IPS-11a (cell line): ENCODE data around the gene YY1.
A peak's percentile ranks its signal among the peaks of the same experiment; 100 is the strongest.
"Not testable (repeated sequence)": the region's sequence is repeated elsewhere in the genome, so short reads cannot be mapped to it uniquely, and the experiment has no call there.

ENCODE experiments used
- H3K4me3 ChIP-seq: one replicate; pipeline ENCODE4 v1.5.1; 2013; ENCODE audit warnings: low read depth, low read length, control low read depth

The YY1 gene

DNA sequence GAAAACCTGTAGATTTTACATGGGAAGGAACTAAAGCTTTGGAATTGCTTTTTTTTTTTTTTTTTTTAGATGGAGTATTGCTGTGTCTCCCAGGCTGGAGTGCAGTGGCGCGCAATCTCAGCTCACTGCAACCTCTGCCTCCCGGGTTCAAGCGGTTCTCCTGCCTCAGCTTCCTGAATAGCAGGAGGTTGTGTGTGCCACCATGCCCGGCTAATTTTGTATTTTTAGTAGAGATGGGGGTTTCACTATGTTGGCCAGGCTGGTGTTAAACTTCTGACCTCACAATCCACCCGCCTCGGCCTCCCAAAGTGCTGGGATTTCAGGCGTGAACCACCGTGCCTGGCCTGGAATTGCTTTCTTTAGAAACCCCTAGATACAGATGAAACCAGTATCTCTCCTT, 44.5 kb downstream of the YY1 start:
- not testable (repeated sequence) for H3K4me3 ChIP-seq

DNA sequence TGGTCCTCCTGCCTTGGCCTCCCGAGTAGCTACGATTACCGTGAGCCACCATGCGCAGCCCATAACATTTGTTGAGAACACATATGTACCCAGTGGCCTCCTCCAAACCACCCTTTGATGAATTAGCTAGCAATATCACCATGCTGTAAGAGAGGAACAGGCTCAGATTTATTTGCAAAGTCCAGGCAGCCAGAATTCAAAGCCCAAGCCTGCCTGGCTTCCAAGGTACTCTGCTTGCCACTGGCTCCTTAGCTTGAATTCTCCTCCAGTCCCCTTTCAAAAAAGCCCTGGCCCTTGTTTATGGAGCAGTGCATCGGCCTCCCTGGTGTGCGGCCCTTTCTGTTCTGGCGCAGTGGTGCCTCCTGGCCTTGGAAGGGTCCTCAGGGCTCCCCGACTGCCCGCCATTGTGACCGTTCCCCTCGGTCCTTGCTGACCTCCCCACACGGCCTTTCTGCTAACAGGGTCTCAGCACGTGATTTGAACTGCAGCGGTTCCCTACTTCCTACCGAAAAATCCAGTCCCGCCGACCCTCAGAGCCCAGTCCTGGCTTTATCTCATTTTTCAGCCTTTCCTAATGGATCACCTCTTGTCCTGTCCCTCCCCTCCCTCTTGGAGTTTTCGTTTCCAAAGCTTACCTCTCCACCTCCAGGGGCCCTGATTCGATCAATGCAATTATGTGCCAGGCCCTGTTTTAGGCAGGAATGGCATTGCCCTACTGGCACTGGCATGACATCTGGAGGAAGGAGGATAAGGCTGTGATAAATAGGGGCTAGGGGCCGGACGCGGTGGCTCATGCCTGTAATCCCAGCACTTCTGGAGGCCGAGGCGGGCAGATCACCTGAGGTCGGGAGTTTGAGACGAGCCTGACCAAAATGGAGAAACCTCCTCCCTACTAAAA, 45.3 kb downstream of the YY1 start:
- H3K4me3 ChIP-seq = no peak overlapping the region

DNA sequence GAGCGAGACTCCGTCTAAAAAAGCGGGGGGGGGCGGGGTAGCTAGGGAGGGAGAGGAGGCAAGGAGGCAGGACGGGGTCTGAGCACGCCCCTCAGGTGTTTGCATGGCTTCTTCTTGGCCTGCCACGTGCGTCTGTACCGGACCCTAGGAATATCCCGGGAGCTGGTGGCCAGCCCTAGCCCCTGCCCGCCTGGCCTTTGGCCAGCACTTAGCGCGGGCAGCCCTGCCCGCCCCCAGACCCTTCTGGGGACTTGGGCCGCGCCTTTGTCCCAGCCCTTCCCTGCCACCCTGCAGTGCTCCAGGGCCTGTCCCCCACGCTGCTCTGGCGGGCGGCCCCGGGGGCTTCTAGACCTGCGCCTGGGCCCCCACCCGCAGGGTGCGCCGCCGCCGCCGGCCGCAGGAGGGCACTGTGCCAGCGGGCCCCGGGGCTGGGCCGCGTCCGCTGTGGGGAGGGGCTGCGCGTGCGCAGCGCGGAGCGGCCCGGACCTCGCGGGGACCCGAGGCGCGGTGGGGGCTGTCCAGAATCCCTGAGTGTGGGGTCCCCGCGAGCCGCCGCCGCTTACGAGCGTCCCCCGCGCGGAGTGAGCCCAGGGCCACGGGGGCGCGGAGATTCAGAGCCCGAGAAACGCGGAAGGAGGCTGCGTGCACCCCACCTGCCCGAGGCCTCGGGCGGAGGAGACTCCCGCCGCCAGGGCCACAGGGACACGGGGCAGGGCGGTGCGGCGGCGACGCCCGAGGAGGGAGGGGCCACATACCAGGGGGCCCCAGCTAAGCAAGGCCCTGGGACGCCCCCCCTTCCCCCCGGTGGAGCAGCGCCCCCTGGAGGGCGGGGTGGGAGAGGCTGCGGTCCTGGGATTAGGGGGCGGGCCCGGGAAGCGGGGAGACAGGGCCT, 46.3 kb downstream of the YY1 start:
- H3K4me3 ChIP-seq = peak overlapping the region; percentile 53

DNA sequence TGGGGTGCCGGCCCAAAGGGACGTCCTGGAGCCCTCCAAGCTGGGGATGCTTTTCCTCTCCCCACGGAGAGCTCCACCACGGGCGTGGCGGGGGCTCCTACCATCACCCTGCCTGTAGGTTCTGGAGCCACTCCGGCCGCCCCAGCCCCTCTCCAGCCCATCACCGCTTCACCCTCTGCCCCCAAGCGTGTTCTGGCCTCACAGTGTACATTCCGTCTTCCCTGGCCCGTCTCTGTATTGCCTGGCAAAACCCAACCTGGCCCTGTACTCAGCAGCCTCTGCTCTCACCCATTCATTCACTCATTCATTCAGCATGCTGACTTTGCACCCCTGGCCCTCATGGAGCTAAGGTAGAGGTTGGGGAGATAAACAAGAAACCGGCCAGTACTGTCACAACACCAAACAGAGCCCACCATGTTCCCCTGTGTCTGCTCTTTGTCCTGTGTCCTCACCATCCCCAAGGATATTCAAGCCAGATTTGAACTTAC, 47.0 kb downstream of the YY1 start:
- H3K4me3 ChIP-seq = no peak overlapping the region

DNA sequence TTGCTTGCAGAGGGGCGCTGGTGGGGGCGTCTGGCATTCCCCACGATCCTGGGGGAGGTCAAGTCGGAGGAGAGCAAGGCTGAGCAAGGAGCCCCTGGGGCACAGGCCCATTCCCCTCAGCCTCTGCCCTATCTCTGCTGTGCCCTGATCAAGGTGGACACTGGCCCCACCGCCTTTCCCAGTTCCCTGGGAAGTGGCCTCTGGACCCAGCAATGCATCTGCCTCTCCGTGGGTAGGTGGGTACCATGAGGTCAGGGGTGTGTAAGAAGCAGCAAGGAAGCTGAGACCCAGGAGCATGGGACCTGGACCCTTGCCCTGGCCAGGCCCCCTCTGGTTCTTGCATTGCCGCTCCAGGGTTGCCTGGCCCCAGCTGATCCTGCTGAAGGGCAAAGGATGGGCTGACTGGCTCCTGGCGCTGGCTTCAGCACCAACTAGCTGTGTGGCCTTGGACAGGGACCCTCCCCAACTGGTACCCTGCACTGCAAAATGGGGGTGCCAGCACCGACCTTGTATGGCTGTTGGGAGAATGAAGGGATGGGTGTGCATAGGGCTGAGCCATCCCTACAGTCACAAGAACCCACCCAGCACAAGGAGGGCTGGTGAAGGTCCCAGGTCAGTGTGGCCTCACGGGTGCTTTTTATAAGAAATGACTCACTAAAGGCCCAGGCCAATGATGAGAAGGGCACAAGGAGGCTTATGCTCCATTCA, 47.7 kb downstream of the YY1 start:
- no peak overlapping the region for H3K4me3 ChIP-seq

DNA sequence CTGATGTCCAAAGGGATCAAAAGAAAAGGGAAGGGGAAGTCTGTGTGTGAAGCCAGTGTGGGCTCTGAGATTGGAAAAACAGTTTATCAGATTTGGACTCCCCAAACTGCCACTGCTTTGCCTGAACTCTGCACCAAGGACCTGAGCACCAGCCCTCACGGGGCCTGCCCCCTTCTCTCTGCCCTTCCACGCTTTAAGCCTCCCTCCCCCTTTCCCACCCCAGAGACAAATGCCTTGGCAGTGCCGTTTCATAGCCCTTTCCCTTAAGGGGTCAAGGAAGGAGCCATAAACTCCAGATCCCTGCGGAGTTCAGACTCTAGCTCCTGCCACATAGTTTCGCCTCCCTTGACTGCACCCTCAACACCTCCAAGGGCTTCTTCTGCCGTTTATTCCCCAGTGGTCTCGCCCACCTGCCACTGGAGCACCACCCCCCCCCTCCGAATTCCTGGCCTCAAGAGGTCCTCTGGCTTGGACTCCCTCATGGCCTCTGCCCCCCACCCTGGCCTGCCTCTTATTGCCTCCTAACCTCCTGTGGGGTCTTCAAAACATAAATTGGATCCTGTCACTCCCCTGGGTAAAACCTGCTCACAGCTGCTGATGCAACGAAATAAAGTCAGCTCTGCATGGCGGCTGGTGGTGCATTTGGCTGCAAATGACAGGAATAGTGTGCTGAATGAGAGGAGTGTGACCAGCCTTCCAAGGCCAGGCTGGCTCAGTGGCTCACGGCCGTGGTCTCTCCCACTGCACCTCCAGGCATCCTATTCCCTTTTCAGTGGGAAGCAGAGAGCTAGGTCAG, 48.5 kb downstream of the YY1 start:
- no peak overlapping the region for H3K4me3 ChIP-seq

DNA sequence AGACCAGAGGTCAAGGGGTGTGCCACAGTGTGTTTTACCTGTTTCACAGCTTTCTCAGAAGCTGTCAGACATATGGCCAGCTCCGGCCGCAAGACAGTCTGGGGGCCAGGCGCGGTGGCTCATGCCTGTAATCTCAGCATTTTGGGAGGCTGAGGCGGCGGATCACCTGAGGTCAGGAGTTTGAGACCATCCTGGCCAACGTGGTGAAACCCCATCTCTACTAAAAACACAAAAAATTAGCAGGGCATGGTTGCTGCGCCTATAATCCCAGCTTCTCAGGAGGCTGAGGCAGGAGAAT, 49.0 kb downstream of the YY1 start:
- not testable (repeated sequence) for H3K4me3 ChIP-seq

DNA sequence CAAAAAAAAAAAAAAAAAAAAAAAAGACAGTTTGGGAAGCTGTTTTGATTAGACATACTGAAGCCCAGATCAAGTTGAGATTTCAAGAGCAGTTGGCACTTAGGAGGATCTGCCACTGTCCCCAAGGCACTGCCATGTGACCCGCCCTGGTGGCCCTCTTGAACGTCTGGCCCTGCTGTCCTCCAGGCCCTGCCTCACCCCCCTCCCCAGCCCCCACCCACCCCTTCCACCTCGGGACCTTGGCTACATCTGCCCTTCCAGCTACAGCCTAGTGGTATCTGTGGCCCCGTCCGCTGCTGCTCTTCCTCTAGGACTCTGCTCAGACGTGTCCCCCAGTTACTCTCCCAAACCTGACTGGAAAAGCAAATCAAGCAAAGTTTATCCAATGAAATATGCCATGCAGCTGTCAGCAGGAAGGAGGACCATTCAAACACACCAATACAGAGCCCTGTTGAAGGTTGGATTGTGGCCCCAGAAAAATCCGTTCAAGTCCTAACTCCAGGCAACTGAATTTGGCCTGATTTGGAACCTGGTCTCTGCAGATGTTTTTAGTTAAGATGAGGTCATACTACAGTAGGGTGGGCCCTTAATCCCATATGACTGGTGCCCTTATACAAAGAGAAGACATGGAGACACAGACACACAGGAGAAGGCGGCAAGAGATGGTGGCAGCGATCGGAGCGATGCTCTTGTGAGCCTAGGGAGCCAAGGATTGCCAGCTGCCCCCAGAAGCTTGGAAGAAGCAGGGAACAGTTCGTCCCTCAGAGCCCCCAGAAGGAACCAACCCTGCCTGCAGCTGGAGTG, 49.6 kb downstream of the YY1 start:
- no peak overlapping the region for H3K4me3 ChIP-seq

DNA sequence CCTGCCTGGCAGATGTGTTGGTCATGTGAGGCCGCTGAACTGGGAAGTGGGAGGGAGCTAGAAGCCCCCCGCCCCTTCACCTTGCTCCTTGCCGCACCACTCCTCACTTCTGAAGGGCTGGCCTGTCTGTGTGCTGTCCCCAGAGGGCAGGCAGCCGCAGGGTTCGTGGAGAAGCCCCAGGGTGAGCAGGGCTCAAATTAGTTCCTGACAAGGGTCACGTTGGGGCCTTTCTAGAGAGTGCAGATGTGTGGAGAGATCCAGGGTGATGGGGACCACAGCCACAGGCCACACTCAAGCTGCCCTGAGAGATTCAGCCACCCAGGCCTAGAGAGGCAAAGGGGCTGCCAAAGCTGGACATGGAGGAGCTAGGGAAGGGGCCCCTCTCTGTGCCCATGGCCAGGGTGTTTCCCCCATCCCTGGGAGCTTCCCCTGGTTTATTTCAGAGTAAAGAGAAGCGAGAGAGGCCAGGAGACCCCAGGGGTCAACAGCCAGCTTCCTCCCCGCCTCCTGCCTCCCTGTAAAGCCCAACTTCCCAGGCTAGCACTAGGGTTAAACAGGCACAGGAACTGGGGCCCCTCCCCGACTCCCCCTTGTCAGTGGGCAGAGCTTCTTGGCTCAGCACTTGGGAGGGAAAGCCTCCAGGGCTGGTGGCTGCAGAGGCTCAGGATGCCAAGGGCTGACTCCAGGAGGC, 51.1 kb downstream of the YY1 start:
- no peak overlapping the region for H3K4me3 ChIP-seq

DNA sequence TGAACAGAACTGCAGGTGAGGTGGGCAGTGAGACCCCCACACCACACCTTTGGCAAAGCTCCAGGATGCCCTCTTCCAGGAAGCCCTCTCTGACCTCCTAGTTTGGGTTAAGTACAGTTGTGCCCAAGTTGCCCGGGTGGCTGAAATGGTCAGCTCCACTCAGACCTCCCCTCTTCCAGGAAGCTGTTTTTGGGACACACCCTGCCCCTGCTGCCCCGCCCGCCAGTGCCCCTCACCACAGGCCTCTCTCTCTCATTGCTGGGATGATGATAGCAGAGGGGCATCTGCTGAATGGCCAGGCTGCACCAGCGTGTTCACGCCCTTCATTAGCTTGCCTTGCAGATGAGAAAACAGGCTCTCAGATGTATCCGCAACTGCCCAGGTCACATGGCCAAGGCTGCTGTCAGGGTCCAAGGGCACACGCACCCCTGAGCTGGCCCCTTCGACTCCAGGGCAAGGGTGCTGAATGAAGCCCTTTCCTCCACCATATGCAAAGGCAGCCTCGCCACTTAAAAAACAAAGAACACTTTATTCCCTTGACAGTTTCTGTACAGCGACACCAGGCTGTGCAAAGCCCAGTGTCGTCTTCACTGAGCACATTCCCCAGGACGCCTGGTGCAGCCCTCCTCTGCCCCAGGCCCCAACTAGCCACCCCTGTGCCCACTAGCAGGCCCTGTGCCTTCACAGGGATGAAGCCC, 51.8 kb downstream of the YY1 start:
- no peak overlapping the region for H3K4me3 ChIP-seq

DNA sequence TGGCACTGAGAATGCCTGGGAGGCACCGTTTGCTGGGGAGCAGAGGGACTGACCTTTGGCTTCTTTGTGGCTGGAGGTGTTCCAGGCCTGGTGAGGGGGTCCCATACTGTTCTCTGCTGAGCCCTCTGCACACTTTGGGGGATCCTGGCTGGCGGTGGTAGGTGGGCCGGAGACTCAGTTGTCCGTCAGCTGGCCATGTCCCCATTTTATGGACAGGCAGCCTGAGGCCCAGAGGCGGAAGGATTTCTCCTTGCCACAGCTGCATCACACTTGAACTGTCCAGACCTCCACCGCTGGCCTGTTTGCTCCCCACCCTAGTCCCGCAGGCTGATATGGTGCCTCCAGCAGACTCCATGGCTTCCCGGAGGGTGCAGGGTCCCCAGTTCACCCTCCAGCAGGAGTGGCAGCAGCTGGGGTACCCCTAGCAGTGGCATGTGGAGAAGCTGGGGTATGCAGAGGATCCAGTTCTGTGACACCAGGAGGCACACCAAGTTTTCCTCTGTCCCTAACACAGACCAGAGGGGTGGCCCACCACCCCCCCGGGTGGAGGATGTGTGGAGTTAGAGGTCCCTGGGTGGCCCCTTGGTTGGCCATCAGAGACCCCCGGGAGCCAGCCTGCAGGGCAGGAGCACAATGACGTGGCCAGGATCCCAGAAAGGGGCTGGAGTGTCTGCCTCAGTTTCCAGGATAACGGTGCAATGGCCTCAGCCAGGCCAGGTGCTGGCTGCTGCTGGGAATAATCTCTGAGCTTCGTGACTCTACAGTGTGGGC, 52.5 kb downstream of the YY1 start:
- H3K4me3 ChIP-seq = no peak overlapping the region

DNA sequence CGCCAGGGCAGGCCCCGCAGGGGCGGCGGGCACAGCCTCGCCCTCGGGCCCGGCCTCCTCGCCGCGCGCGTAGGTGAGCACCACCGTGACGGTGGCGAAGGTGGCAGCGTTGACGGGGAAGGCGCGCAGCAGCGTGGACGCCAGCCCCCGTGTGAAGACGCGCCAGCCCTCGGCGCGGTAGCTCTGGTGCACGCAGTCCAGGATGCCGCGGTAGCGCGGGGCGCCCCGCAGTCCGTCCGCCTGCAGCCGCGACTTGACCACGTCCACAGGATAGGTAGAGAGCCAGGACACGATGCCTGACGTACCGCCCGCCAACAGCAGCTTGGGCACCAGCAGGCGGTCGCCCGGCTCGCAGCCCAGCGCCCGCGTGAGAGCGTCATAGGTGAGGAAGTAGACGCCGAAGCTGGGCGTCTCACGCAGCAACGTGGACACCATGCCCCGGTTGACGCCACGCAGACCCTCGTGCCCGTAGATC, 53.4 kb downstream of the YY1 start:
- no peak overlapping the region for H3K4me3 ChIP-seq

DNA sequence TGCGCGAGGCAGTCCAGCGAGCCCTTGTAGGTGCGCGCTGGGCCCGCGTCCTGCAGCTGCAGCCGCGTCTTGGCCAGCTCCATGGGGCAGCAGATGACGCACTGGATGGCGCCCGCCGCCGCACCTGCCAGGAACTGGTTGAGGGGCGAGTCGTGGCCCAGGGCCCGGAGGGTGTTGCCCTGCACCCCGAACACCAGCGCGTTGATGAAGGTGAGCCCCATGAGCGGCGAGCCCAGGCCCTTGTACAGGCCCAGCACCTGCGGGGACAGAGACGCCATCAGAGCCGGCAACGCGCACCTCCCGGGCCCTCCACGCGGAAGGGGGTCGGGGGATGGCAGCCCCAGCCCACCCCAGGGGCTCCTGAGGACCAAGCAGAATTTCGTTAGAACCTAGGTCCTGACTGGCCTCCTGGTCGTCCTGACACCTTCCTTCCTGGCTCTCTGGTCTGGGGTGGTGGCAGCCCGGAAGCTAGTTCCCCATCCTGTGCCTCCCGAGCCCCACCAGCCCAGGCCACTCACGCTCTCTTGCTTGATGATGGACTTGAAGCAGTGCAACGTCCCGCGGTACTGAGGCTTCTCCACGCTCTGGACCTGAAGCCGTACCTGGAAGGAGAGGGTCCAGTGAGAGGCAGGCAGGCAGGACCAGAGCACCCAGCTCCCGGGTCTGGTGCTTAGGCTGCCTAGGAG, 54.0 kb downstream of the YY1 start:
- no peak overlapping the region for H3K4me3 ChIP-seq

DNA sequence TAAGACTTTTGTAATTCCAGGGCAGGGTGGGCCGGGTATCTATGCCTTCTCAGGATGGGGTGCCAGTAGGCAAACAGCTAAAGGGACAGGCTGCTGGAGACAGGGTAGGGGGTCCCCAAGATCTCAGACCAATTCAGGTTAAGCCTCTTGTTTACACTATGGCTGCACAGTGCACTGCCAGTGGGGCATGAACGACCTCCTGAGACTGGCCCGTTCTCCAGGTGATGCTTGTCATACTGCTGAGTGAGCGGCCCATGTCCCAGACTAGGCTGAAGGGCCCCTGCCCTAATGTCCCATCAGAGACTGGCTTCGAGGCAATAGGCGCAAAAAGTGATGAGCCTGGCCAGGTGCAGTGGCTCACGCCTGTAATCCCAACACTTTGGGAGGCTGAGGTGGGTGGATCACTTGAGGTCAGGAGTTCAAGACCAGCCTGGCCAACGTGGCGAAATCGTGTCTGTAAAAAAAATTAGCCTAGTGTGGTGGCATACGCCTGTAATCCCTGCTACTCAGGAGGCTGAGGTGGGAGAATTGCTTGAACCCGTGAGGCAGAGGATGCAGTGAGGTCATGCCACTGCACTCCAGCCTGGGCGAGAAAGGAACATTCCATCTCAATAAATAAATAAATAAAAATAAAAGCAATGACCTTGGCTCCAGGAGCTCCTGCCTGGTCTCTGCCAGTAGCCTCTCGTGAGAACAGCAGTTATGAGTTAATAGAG, 54.7 kb downstream of the YY1 start:
- H3K4me3 ChIP-seq = no peak overlapping the region

DNA sequence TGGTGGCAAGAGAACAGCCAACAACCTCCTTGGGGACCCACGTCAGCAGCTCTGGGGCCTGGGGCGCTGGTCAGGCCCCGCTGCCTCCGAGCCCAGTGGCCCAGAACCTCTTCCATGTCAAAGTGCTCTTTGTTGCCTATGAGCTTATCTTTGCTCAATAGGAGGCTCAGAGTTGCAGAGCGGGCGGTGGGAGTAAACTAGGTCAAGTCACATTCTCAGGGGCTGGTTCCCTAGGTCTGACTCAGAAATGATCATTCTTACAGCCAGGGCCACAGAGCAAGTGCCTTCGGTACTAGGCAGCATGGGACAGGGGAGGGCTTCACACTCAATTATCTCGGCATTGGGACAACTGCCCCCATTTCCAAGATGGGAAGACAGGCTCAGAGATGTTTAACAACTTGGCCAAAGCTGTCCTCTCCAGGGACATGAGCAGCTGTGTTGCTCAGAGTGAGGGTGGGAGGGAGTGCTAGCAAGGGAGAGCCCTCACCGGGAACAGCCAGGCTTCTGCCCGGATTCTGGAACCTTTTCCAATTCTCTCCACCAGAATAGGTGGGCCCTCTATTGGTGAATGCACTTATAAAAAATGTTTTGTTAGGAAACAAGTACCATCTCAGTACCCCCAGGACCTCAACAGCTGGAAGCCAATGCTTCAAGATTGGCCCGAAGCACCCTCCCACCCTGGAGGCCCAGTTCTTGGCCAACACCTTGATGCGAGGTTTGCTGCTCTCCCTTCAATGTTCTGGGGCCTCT, 55.4 kb downstream of the YY1 start:
- no peak overlapping the region for H3K4me3 ChIP-seq

DNA sequence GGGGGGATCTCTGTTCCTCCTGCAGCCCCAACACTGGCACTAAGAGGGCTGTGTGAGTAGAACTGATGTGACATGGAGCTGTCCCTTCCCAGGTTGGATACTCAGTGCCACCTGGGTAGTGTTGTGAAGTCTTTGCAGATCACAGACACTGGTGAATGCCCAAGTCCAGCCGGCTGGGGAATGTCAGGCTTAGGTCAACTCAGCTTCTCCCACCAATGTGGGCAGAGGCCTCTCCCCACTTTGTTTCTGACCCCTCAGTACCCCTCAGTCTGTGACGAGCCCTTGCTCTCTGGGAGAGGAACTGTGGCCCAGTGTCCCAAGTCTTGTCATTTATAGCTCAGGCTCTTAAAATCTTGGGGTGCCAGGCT, 56.0 kb downstream of the YY1 start:
- no peak overlapping the region for H3K4me3 ChIP-seq
